CD4-positive, alpha-beta T cell treated with Interleukin-17A for 4 hours (primary cell): ENCODE measurements around the gene SBK3.
"Not testable (repeated sequence)": the region's sequence is repeated elsewhere in the genome, so short reads cannot be mapped to it uniquely, and the experiment has no call there.

Experiments
- DNase-seq: peaks from one replicate; pipeline ENCODE4 v3.0.0-alpha.2; 2020; ENCODE audit warnings: mixed read lengths

SBK3 gene, protein sequence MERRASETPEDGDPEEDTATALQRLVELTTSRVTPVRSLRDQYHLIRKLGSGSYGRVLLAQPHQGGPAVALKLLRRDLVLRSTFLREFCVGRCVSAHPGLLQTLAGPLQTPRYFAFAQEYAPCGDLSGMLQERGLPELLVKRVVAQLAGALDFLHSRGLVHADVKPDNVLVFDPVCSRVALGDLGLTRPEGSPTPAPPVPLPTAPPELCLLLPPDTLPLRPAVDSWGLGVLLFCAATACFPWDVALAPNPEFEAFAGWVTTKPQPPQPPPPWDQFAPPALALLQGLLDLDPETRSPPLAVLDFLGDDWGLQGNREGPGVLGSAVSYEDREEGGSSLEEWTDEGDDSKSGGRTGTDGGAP

DNA sequence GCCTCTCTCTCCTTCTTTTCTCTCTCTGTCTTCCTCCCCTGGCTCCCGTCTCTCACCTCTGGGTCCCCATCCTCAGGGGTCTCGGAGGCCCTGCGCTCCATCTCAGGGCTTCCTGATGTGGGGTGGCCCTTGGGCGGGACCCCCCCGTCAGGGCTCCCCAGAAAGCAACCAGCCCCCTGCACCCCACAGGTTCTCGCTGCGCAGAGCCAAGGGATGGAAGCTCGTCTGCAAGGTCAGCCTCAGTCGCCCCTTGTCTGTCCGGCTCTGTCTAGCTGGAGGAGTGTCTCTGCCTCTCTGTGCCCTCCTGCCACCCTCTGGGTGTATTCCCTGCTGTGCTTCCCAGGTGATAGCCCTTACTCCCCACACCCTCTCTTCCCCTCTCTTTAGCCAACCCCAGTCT, at the start of gene SBK3:
Gene SBK3 (minus strand): TSS at position 101 of the 400 bp plus-strand sequence. CDS start 0 bp downstream, at position 101.
- no peak for DNase-seq

DNA sequence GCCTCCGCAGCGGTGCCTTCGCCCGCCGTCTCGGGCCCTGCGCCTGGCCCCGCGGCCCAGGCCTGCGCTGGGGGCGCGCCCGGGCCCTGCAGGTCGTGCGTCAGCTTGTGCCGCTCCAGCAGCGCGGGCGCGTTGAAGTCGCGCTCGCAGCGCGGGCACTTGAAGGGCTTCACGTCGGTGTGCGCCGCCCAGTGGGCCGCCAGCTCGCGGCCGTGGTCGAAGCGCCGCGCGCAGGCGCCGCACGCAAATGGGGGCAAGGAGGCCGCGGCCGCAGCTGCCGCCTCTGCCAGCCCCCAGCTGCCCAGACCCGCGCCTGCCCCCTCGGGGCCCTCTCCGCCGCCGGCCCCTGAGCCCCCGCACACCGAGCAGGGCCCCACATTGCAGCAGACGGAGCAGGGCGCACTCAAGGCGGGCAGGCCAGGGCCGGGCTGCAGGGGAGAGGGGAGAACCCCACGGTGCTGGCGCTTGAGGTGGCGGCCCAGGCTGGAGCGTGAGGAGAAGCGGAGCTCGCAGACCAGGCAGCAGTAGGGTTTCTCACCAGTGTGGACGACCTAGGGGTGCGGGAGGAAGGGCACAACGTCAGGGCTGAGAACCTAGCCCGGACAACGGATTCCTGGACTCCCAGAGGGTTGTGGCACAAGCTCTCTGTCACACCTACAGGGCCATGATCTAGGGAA, 47.9 kb upstream of the SBK3 start:
- DNase-seq = no peak

DNA sequence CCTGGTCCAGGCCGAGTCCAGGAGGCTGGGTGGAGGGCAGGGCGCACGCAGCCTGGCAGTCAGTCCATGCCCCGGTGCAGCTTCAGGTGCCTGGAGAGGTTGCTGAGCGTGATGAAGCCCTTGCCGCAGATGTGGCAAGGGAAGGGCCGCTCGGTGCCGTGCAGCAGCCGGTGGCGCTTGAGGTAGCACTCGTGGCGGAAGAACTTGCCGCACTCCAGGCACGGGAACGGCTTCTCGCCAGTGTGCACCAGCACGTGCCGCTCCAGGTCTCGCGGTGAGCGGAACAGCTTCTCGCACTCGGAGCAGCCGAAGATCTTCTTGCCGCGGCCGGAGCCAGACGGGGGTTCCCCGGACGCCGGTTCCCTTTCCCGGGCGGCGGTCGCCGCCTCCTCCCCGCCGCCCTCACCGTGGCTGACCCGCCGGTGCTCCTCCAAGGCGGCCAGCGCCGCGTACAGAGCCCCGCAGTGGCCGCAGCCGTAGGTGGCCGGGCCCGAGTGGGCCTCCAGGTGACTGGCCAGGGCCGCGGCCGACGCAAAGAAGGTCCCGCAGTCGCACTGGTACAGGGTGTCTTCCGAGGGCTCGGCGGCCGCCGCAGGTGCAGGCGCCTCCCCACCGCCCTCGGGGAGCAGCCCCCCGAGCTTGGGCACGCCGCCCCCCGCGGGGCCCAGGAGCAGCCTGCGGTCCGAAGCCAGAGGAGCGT, 47.2 kb upstream of the SBK3 start:
- DNase-seq = no peak

DNA sequence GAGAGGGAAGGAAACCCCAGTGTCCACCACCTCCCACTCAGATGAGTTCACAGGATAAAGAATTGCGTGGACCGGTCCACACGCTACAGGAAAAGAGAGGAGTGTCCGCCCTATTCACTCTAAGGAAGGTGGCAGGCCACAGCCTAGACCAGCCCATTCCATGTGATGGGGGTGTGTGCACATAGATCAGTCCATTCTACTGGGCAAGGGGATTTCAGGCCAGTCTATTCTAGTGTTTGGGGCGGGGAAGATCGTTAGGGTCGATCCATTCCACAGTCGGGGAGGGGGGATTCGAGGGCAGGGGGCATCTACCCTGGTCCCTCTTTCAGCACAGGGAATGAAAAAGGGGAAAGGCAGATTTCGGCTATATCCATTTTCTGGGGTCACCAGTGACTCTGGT, 46.2 kb upstream of the SBK3 start:
- DNase-seq = no peak

DNA sequence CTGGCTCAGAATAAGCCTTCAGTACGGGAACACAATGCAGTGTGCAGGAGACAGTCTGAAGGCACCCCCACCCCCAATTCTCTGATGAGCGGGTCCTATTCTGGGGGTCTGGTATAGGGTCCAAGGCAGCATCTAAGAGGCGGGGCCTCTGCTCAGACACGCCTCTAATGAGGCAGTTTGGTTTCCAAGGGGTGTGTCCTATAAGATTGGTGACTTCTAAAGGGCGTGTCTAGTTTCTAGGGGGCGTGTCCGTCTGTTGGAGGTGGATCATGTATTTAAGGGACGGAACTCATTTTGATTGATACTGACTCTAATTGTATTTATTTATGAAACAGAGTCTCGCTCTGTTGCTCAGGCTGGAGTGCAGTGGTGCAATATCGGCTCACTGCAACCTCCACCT, 45.3 kb upstream of the SBK3 start:
- DNase-seq = no peak

DNA sequence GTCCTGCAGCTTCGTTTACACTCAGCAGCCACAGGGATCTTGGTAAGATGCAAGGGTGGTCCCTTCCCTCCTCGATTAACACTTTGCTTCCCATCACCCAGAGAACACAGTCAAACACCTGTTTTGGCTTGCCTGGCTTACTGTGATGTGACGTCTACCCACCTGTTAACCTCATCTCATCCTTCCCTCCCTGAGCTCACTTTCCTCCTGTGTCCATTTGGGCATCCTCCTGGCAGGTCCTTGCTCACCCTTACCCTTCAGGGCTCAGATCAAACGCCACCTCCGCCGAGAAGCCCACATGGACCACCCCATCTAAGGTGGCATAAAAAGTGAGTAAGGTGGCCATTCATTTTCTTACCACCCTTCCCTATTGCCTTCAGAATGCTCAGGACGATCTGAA, 44.8 kb upstream of the SBK3 start:
- no peak for DNase-seq

DNA sequence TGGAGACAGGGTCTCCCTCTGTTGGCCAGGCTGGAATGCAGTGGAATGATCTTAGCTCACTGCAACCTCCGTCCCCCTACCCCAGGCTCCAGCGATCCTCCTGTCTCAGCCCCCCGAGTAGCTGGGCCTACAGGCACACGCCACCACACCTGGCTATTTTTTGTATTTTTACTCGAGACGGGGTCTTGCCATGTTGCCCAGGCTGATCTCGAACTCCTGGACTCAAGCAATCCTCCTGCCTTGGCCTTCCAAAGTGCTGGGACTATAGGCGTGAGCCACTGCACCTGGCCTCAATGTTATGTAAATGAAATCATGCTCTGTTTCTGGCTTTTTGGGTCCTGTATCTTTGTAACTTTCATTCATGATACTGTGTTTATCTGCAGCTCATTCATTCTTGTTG, 43.4 kb upstream of the SBK3 start:
- no peak for DNase-seq

DNA sequence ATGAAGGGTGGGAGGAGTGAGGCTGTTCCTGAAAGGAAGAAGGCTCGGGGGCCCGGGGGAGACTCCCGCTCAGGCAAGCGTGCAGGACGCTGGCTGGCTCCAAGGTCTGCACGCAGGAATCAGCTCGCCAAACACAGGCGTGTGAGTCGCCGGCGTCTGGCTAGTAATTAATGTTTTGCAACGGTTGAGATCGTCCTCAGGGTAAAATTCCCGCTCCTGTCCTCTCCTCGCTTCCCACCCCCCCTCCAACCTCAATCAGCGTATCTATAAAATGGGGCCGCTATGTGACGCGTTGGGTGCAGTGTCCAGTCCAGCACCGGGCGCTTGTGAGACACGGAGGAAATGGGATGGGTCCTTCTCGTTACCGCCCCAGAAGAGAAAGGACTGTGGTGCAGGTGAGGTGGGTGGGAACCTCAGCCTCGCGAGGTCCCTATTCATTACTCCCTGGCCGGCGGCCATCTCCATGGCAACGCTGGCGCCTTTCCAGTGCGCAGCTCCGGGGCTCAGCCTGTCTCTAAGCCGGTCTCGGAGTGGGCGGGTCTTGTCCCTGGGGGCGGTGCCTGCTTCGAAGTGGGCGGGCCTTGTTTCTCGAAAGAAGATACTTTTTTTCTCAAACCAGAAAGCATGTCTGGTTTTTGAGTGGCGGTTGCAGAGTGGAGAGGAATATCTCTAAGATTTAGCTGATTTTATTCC, 41.8 kb upstream of the SBK3 start:
- peak; percentile 89 for DNase-seq

DNA sequence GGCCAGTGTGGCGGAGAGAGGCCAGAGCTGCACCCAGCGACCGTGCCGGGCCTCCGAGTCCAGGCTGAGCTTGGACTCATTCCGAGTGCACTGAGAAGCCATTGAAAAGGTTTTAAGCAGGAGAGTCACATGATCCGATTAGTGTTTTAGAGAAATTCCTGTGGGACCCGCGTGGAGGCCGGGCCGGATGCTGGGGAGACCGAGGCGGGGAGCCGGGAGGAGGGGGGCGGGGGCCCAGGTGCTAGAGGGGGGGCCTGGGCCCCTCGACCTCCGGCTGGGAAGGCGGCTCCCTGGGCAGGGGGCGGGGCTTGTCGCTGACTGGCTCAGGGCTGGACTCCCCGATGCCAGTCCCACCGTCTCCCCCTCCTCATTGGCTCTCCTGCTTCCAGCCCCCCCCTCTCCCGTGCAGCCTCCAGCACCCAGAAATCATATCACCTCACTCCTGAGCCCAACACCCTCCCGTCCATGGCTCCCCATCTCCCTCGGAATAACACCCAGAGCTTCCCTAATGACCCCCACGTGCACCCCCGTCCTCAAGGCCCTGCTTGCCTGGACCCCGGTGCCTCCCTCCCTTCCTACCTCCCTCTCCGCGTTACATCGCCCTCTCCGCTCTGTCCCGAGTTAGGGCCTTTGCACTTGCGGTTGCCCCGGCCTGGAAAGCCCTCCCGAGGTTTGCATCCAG, 40.5 kb upstream of the SBK3 start:
- peak; percentile 80 for DNase-seq

DNA sequence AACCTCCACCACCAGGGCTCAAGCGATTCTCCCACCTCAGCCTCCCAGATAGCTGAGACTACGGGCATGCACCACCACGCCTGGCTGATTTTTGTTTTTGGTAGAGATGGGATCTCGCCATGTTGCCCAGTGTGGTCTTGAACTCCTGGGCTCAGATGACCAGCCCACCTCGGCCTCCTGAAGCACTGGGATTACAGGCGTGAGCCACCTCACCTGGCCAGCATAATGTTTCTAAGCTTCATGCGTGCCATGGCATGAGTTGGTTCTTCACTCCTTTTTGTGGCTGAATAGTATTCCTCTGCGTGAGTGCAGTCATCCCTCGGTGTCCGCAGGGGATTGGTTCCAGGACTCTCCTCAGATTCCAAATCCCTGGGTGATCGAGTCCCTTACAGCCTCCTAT, 39.5 kb upstream of the SBK3 start:
- DNase-seq = no peak

DNA sequence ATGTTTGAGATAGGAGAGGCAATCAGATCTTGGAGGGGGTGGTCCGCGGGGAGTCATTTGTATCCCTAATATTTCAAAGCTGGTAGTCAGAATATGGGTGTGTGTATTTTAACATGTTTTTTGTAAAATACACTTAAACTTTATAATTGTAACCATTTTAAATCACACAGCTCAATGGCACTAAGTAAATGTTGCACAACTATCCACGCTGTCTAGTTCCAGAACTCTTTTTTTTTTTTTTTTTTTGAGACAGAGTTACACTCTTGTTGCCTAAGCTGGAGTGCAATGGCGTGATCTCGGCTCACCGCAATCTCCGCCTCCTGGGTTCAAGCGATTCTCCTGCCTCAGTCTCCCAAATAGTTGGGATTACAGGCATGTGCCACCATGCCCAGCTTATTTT, 38.6 kb upstream of the SBK3 start:
- not testable (repeated sequence) for DNase-seq

DNA sequence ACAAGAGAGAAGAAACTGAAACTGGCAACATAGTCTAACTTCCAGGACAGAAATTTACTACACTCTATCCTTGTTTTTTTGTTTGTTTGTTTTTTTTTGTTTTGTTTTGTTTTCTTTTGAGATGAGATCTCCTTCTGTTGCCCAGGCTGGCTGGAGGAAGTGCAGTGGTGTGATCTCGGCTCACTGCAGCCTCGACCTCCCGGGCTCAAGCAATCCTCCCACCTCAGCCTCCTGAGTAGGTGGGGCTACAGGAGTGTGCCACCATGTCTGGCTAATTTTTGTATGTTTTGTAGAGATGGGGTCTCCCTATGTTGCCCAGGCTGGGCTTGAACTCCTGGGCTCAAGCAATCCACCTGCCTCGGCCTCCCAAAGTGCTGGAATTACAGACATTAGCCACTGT, 36.9 kb upstream of the SBK3 start:
- not testable (repeated sequence) for DNase-seq

DNA sequence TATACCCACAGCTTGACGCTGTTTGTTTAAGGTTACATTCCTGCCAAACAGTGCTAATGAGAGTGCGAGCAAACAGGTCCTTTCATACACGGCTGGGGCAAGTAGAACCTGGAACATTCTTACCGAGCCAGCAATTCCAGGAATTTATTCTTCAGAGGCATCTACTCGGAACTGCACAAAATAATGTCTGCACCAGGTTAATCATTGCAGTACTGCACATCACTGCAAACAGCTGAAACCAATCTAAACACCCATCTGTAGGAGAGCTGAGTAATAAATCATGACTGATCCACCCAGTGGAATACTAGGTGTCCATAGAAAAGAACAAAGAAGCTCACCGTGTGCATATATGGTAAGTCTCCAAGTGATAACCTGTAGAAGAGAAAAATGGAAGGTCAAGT, 36.5 kb upstream of the SBK3 start:
- no peak for DNase-seq

DNA sequence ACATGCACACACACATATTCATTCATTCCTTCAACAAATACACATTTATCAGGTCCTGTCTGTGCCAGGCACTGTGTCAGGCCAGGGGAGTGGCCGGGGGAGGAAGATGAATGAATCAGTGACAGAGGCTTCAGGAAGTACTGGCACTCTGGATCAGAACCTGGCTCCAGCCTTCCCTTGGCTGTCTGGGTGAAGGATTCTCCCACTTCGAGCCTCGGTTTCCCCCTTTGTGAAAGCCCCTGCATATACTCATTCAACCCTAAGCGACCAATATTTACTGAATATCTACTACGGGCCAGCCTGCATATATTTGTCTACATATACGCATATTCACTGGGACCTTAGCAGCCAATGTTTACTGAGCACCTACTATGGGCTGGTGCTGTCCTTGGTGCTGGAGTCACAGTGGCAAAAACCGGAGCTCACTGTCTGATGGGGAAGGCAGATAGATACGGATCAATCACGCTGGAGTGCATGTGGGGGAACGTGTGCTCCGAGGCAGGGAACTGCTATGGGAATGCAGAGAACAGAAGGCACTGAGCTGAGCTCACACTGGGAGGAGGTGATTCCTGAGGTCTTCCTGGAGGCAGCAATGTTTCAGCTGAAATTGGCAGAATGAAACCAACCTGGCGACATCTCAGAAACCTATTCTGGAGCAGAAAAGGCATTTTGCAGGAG, 35.9 kb upstream of the SBK3 start:
- peak; percentile 35 for DNase-seq

DNA sequence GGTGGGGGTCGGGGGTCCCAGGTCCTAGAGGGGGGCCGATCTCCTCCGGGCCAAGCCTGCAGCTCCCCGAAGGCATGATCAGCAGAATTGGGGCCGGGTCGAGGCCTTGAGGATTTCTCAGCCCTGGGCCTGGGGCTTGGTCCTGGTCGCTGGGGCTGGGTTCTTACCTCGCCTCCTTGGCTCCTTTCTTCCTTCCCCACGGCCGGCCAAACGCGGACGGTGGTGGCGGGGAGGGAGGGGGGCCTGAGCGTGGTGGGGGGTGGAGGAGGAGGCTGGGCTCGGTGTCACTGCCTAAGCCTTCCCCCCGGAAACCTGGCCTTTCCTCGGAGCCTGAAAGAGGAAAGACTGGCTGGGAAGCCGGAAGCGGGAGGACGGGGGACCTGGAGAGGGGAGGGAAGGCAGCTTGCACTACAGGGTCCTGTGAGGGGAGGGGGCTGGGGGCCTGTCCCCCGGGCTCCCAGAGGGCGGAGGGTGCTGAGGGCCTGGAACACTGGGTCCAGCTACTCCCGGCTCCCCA, 35.3 kb upstream of the SBK3 start, which contains the start of gene ZNF579:
Gene ZNF579 (minus strand): TSS at position 221 of the 517 bp plus-strand sequence. CDS start 1,209 bp downstream, outside the sequence.
- DNase-seq = peak; percentile 78

DNA sequence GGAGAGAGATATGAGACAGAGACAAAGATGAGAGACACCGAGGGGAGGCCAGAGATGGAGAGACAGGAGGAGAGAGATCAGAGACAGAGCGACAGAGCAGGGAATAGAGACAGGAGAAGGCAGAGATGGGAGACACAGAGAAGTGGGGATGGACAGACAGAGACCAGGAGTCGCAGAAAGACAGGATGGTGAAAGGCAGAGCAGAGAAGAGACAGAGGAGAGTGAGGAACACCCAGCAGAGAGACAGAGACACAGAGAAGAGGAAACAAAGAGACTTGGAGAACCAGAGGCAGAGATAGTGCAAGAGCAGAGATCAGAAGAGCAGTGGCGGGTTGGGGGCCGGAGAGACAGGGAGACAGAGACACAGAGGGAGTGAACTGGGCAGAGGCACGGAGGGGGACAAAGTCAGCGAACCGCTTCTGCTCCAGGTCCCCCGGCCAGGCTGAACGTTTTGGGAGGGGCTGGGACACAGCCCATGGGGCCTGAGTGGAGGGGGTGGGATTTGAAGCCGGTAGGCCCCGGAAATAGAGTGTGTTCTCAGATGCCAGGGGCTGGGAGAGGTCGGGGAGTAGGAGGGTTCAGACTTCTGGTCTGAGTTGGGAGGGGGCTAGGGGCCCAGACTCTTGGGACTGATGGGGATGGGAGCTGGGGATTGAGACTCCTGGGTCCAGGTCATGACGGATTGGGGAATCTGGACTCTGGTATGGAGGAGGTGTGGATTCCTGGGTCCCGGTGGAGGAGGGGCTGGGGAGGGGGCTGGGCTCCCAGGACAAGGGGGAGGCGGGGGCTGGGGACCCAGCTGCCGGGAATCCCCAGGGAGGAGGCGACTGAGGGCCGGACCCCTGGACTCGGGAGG, 34.7 kb upstream of the SBK3 start:
- no peak for DNase-seq

DNA sequence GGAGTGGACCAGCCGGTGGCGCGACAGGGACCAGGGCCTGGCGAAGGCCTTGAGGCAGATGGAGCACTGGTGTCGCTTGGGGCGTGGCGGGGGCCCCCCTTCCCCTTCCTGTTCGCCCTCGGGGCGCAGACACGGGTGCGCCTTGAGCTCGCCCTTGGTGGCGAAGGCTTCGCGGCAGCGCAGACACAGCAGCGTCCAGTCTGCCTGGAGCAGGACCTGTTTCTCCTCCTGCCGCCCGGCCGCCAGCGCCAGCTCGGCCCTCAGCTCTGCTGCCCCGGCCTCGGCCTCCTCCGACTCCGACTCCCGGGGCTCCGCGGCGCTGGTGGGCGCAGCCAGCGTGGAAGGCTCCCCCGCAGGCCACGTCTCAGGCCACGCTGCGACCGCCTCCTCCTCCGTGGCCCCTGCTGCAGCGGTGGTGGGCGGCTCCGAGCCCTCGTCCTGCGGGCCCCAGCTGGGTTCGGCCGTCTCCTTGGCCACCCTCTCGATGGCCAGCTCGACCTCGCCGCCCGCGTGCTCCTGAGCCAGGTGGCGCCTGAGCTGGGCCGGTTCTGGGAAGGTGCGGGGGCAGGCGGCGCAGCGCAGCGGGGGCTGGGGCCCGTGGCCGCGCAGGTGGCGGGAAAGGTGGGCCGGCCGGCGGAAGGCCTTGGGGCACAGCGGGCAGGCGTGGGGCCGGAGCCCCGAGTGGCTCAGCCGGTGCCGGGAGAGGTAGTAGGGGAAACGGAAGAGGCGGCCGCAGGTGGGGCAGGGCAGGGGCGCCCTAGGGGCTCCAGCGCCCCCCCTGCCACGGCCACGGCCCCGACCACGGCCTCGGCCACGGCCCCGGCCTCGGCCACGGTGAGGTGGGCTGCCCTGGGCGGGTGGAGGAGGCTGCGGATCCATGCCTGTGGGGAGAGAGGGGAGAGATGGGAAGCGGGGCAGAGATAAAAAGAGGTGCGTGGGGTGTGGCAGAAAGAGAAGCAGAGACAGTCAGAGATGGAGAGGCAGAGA, 33.7 kb upstream of the SBK3 start:
- no peak for DNase-seq

DNA sequence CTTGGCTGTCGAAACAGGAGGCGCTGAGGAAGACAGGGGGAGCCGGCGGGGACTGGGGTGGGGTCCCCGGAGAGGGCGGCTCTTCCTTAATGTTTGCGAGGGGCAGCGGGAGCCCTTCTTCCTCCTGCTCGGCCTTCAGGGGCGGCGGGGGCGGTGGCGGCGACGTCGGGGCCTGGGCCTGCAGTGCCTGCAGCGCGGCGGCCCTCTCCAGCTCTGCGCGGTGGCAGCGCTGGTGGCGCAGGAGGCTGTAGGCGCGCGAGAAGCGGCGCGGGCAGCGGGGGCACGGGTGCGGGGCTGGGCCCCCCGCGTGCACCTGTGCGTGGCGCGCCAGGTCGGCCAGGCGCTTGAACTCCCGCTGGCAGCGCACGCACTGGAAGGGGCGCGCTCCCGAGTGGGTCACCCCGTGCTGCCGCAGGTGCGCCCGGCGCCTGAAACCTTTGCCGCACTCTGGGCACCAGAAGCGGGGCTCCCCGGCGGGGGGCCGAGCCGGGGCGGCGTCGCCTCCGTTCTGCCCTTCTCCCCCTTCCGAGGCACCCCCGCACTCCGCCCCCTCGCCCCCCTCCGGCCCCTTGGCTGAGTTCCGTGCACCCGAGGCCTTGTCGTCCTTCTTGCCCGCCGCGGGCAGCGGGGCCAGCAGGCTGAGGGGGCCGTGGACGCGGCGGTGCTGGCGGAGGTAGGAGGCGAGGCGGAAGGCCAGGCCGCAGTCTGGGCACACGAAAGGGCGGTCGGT, 32.9 kb upstream of the SBK3 start:
- no peak for DNase-seq

DNA sequence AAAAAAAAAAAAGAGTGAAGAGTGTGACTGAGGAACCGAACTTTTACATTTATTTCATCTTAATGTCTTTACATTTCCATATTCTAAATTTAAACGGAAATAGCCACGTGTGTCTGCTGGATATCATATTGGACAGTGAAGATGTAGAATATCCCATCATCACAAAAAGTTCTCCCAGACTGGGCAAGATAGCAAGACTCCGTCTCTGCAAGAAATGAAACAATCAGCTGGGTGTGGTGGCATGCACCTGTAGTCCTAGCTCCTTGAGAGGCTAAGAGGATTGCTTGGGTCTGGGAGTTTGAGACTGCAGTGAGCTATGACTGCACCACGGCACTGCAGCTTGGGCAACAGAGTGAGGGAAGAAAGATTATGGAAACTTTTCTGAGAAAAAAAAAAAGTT, 31.4 kb upstream of the SBK3 start:
- DNase-seq = no peak
